NCI-H1694 treated with DMSO at 0.1 percent for 48 hours (cell line): ENCODE data around the gene COMMD7.
"Not testable (repeated sequence)": the region's sequence is repeated elsewhere in the genome, so short reads cannot be mapped to it uniquely, and the experiment has no call there.

Source experiments
- DNase-seq: peaks from one replicate; lab custom pipeline; 2025; lab: John Stamatoyannopoulos, UW

The COMMD7 gene

DNA sequence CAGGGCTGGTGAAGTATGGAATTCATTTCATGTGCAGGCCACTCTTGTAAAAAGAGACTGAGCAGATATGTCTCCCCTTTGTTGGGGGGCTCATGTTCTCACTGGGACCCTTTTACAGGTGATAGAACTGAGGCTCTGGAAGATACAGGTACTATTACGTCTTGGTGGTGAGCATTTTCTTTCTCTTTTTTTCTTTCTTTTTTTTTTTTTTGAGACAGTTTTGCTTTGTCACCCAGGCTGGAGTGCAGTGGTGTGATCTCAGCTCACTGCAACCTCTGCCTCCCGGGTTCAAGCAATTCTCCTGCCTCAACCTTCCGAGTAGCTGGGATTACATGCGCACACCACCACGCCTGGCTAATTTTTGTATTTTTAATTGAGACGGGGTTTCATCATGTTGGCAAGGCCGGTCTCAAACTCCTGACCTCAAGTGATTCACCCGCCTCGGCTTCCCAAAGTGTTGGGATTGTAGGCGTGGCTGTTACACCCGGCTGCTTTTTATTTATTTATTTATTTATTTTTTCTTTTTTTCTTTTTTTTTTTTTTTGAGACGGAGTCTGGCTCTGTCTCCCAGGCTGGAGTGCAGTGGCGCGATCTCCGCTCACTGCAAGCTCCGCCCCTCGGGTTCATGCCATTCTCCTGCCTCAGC, 22.1 kb upstream of the COMMD7 start:
- not testable (repeated sequence) for DNase-seq

DNA sequence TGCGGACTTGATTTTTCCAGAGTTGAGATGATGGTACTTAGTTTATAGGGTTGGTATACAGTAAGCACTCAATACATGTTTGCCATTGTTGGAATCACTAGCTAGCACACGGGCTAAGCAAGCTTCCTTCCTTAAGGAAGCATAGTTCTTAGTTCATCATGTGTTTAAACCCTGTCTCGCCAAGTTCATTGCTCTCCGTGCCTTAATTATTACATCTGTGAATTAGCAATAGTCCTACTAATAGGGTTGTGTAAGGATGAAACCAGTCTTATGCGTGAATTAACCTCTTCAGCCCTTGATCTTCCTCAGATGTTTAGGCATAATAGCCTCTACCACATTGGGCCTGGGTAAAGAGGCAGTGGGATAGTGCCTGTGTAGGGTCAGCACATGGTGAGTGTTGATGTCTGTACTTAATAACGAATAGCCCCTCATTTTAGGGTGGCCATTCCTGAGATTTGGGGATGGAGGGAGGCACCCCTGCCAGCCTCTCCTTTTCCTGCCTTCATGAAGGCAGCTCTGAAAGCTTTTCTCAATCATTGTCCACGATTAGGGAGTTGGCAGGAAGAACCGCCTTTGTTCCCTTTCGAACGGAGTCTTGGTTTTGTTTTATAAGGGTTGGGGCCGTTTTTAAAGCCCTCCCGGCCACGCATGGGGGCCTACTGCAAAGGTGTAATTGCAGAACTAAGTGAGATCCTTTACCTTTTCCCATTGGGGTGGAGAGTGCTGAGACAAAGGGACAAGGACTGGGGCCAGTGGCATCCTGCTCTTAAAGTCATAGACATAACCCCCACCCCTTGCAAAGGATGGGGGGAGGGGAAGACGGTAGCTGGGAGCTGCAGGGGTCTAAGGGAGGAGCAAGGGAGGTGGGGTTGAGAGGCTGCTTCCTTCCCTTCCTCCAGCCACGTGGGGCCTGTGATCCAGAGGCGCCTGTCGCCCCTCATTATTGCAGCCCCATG, 21.0 kb upstream of the COMMD7 start:
- DNase-seq: no peak

DNA sequence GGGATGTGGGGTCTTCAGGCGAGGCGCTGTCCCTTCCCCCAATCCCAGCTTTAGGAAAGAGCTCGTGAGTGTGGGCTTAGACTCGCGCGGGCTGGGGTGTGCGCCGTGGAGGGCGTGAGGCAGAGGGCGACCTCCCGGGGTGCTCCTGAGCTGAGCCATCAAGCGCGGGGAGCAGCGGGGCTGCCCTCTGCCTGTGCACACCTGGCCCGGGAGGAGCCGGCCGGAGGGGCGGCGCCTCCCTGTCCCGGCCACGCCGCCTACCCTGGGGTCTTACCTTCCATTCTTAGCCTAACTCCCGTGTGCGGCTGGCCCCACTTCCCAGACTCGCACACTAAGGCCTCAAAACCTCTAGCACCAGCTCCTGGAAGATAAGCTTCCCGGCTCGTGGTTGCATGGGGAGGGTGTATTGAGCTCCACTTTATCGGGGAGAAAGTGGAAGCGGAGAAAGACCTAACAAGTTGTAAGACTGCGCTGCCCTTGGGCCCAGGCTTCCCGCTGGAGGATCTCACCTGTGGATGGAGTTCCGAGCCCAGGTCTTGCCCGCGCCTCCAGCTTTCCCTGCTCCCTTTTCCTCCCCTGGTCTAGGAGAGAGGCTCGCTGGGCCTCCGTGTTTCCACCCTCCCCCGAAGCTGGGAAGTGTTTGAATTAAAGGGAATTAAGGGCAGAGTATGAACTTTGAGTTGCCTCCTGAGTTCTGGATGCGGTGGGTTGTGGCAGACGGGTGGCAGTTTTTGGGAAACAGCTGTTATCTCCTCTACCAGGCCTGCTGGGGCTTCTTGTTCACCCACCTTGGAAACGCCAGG, 20.1 kb upstream of the COMMD7 start:
- no peak for DNase-seq

DNA sequence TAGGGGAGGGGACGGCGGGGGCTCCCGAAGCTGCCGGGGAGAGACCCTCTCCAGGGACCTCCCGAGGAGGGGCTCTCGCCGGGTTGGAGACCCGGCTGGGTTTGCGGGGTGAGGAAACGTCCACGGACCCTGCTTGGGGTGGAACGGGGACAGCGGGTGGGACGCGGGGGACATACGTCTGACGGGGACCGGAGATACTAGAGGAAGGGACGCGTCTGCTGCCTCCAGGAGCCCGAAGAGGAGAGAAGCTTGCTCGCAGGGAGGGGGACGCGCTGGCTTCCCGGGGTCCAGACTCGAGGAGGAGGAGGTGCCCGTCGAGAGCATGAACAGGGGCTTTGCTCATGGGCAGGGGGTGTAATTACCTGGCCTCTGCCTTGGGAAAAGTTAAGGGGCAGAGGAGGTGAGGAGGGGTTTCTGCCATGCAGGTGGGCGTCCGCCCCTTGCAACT, 19.5 kb upstream of the COMMD7 start:
- no peak for DNase-seq

GRCh38 chr20:32761831-32762753, 18.8 kb upstream of the COMMD7 start, which contains the start of gene DNMT3B:
Gene DNMT3B, plus strand, starts transcription at chr20:32762385. Its CDS starts 17,939 bp downstream, at chr20:32780324.
- peak; percentile 32 for DNase-seq

- no peak for DNase-seq
Measured at GRCh38 chr20:32761417-32761830, 18.2 kb upstream of the COMMD7 start.

DNA sequence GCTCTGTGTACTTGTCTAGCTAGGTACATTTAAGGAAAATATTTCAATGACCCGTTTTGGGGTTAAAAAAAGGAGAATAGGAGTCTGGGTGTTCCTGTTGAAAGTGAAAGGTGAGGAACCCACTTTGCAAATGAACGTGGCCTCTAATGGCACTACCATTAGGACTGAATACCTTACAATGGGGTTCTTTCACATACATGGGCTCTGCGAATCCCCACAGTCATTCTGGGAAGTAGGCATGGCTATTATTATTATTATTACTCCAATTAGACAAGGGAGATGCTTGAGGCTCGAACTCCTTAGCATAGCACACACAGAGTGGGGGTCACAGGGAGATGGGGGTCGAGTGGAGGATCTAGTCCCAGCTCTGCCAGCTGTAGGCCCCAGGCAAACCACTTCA, 12.9 kb upstream of the COMMD7 start:
- DNase-seq: no peak

DNA sequence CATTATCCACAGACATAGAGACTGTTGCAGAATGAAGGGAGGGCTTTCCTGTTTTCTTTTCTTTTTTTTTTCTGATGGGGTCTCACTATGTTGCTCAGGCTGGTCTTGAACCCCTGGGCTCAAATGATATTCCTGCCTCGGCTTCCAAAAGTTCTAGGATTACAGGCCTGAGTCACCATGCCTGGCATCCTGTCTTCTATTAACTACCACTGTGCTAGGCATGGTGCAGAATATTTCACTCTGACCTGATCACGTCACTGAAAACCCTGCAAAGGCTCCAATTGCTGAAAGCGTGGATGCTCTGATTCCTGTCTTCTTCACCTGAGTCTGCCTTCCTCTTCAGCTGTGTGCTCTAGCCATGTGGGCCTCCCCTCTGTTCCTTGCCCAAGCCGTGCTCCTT, 10.5 kb upstream of the COMMD7 start:
- no peak for DNase-seq

- no peak for DNase-seq
Measured at GRCh38 chr20:32752458-32753250, 9.4 kb upstream of the COMMD7 start.

DNA sequence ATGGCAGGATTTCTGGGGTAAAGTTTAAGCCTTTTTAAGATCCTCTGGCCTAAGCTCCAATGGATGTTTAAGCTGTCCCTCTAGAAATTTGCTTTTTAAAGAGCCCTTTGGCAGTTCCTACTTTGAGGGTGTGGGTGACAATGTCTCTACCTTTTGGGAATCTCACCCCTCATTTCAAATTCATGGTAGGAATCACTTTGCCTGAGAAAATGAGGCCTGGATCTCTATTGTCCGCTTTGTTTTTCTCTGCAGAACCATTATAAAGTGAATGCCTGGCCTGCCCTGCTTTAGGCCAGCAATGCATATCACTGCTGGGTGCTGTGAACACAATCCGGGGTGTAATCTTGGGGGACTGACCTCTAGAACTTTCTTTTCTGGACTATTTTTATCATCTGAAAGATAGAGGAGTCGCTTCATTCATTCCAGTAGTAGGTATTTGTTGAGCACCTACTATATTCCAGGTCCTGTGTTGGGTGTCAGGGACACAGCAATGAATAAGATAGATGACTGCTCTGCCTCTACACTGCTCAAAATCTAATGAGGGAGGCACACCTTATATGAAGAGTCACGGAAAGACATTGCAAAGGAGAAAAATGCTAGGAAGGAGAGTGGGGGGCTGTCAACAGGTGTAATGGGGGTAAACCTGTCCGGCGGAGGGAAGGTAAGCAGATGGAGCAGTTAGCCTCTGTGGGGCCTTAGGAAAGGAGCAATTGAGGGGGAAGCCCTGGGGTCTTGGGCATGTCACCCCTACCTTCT, 8.6 kb upstream of the COMMD7 start:
- no peak for DNase-seq

DNA sequence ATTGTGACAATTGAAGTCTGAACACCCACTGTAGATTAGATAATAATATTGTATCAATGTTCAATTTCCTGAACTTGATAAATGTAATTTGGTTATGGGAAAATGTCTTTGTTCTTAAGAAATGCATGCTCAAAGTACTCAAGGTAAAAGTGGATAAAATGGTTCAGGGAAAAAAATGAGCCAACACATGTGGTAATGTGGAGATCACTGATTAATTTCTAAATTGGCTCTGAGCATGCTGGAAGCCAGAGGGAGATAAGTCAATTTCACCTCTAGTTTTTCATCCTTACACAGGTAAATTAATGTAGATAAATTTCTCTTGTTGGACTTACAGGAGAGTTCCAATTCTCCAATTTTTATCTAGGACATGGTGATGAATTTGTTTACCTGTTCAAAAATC, 8.0 kb upstream of the COMMD7 start:
- DNase-seq: no peak

DNA sequence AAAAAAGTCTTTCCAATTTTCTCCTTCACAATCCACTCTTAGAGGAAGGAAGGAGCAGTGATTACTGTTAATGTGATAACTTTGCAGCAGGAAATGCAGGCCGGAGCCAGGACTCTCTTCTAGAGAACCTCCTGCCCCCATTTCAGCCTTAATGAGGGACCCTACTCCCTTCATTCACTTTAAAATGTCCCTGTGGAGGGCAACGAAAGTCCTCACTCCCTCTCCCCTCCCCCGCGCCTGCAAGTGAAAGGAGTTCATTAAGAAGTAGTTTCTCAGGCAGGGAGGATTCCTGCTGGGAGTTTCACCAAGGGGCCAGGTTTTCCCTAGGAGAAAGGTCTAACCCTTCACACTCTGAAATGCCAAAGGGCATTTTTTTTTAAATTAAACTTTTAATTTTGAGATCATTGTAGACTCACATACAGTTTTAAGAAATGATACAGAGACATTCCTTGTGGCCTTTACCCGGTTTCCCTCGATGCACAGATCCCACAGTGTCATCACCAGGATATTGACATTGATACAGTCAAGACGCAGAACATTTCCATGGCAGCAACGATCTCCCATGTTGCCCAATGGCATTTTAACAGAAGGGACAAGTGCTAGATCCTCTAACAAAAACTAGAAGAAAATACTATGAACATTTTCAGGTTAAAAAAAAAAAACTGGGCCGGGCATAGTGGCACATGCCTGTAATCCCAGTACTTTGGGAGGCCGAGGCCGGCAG, 6.8 kb upstream of the COMMD7 start:
- DNase-seq: no peak

- DNase-seq: no peak
Measured at GRCh38 chr20:32742322-32743236, 688 bp downstream of the COMMD7 start.

DNA sequence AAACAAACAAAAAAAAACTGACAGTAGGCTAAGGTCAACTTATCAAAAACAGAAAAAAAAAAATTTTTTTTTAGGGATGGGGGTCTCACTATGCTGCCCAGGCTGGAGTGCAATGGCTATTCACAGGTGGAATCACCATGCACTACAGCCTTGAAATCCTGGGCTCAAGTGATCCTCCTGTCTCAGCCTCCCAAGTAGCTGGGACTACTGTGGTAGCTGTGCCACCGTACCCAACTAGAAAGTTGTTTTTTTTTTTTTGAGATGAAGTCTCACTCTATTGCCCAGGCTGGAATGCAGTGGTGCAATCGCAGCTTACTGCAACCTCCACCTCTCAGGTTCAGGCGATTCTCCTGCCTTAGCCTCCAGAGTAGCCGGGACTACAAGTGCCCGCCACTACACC, 2.1 kb downstream of the COMMD7 start:
- DNase-seq: no peak

GRCh38 chr20:32737371-32738223, 5.7 kb downstream of the COMMD7 start:
- DNase-seq: no peak

- DNase-seq: no peak
Measured at GRCh38 chr20:32731882-32732266, 11.4 kb downstream of the COMMD7 start.

DNA sequence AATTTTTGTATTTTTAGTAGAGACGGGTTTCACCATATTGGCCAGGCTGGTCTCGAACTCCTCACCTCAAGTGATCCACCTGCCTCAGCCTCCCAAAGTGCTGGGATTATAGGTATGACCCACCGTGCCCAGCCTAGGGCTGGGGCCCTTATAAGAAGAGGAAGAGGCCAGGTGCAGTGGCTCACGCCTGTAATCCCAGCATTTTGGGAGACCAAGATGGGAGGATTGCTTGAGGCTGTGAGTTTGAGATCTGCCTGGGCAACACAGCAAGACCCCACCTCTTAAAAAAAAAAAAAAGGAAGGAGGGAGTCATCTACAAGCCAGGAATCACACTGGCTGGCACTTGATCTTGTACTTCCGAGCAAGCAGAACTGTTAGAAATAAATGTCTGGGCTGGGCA, 13.9 kb downstream of the COMMD7 start:
- DNase-seq: not testable (repeated sequence)
